ENCODE results near the gene DNAJC22.

Gene DNAJC22

GRCh38 chr12:49327887-49328286, 18.8 kb upstream of the DNAJC22 start:
- no peak for DNase-seq (ENCODE audit: extremely low spot score)
- POLR2A ChIA-PET: no interaction called here
- CTCF ChIA-PET: no interaction called here
- TF ChIP-seq FOXA1 (IDR thresholded peaks at IDR 0.05) (no peak), L3MBTL2 (conservative IDR thresholded peaks at IDR 0.05) (no peak), TARDBP (IDR thresholded peaks at IDR 0.05) (no peak), HDGF (IDR thresholded peaks at IDR 0.05; ENCODE audit: borderline replicate concordance) (no peak), ELF4 (IDR thresholded peaks at IDR 0.05) (no peak), NFRKB (IDR thresholded peaks at IDR 0.05) (no peak), SUZ12 (IDR thresholded peaks at IDR 0.05) (no peak), PKNOX1 (IDR thresholded peaks at IDR 0.05) (no peak), SP1 (IDR thresholded peaks at IDR 0.05) (no peak), ZNF384 (IDR thresholded peaks at IDR 0.05) (no peak), CTBP1 (IDR thresholded peaks at IDR 0.05; ENCODE audit: borderline replicate concordance) (no peak), FOXM1 (IDR thresholded peaks at IDR 0.05; ENCODE audit: borderline replicate concordance) (no peak), ARNT (IDR thresholded peaks at IDR 0.05) (no peak), LEF1 (IDR thresholded peaks at IDR 0.05; ENCODE audit: borderline replicate concordance) (no peak), FOXK2 (IDR thresholded peaks at IDR 0.05) (no peak), BHLHE40 (IDR thresholded peaks at IDR 0.05; ENCODE audit: borderline replicate concordance) (no peak)

GRCh38 chr12:49328816-49329215, 17.9 kb upstream of the DNAJC22 start:
- TF ChIP-seq SUZ12 (IDR thresholded peaks at IDR 0.05): no peak
- no peak for TF ChIP-seq ZNF384 (IDR thresholded peaks at IDR 0.05)
- no peak for TF ChIP-seq ARNT (IDR thresholded peaks at IDR 0.05)
- TF ChIP-seq BHLHE40 (IDR thresholded peaks at IDR 0.05; ENCODE audit: borderline replicate concordance): no peak
- TF ChIP-seq LEF1 (IDR thresholded peaks at IDR 0.05; ENCODE audit: borderline replicate concordance): no peak
- TF ChIP-seq ELF4 (IDR thresholded peaks at IDR 0.05): no peak
- TF ChIP-seq L3MBTL2 (conservative IDR thresholded peaks at IDR 0.05): no peak
- no peak for TF ChIP-seq TARDBP (IDR thresholded peaks at IDR 0.05)
- ChIA-PET POLR2A (interaction anchor here (0.8 to 1.2 kb wide), 2 partner anchors 13 to 63 kb away, joined by 3 read pairs; no protein-coding TSS in a partner anchor), CTCF (interaction anchor here (1.4 kb wide), 1 partner anchor 19 kb away, joined by 5 read pairs; no protein-coding TSS in a partner anchor)

GRCh38 chr12:49330032-49330619, 16.6 kb upstream of the DNAJC22 start:
- ChIA-PET CTCF (interaction anchor here (0.5 to 3.5 kb wide), 5 partner anchors 12 to 95 kb away, joined by 5 to 55 read pairs (median 11); no protein-coding TSS in a partner anchor), POLR2A (interaction anchor here (1.2 to 2.3 kb wide), 2 partner anchors 8 to 64 kb away, joined by 3 to 43 read pairs; partner anchors contain the start of gene TROAP)
- TF ChIP-seq SP1 (IDR thresholded peaks at IDR 0.05) (no peak), L3MBTL2 (conservative IDR thresholded peaks at IDR 0.05) (no peak)
- no peak for DNase-seq (ENCODE audit: extremely low spot score)

More at GRCh38 chr12:49328816-49329215, 17.9 kb upstream of the DNAJC22 start:
- no peak for DNase-seq (ENCODE audit: extremely low spot score)

- DNase-seq (ENCODE audit: extremely low spot score): no peak
- POLR2A ChIA-PET: interaction anchor here (0.7 to 2.3 kb wide), 6 partner anchors 8 to 143 kb away, joined by 3 to 43 read pairs (median 7); partner anchors contain the start of genes DNAJC22, SPATS2, TROAP and TUBA1A
- TF ChIP-seq SUZ12 (IDR thresholded peaks at IDR 0.05) (no peak), ELF4 (IDR thresholded peaks at IDR 0.05) (no peak), L3MBTL2 (conservative IDR thresholded peaks at IDR 0.05) (no peak), ARNT (IDR thresholded peaks at IDR 0.05) (no peak), HDGF (IDR thresholded peaks at IDR 0.05; ENCODE audit: borderline replicate concordance) (no peak), NFRKB (IDR thresholded peaks at IDR 0.05) (no peak), LEF1 (IDR thresholded peaks at IDR 0.05; ENCODE audit: borderline replicate concordance) (no peak), CTBP1 (IDR thresholded peaks at IDR 0.05; ENCODE audit: borderline replicate concordance) (no peak), ZNF384 (IDR thresholded peaks at IDR 0.05) (no peak), TARDBP (IDR thresholded peaks at IDR 0.05) (no peak)
- CTCF ChIA-PET: interaction anchor here (0.5 to 3.5 kb wide), 18 partner anchors 8 to 250 kb away, joined by 3 to 55 read pairs (median 5); partner anchors contain the start of genes DNAJC22, SPATS2 and TROAP
These were observed 15.9 kb upstream of the DNAJC22 start for GRCh38 chr12:49330631-49331379.

- ChIA-PET POLR2A (interaction anchor here (0.7 to 2.3 kb wide), 6 partner anchors 9 to 143 kb away, joined by 3 to 43 read pairs (median 7); partner anchors contain the start of genes DNAJC22, SPATS2, TROAP and TUBA1A), CTCF (interaction anchor here (0.6 to 3.5 kb wide), 19 partner anchors 9 to 249 kb away, joined by 3 to 55 read pairs (median 5); partner anchors contain the start of genes DNAJC22, SPATS2 and TROAP)
- peak; percentile 77 for DNase-seq (ENCODE audit: extremely low spot score)
- TF ChIP-seq BHLHE40 (IDR thresholded peaks at IDR 0.05; ENCODE audit: borderline replicate concordance) (no peak), PKNOX1 (IDR thresholded peaks at IDR 0.05) (peak; percentile 80), ZNF384 (IDR thresholded peaks at IDR 0.05) (no peak), FOXK2 (IDR thresholded peaks at IDR 0.05) (no peak), FOXM1 (IDR thresholded peaks at IDR 0.05; ENCODE audit: borderline replicate concordance) (no peak), ELF4 (IDR thresholded peaks at IDR 0.05) (no peak), SUZ12 (IDR thresholded peaks at IDR 0.05) (no peak)
These were observed 15.1 kb upstream of the DNAJC22 start for GRCh38 chr12:49331380-49332222.

Data from HEK293T (cell line).